ENCODE data around the gene LENG1.

DNA sequence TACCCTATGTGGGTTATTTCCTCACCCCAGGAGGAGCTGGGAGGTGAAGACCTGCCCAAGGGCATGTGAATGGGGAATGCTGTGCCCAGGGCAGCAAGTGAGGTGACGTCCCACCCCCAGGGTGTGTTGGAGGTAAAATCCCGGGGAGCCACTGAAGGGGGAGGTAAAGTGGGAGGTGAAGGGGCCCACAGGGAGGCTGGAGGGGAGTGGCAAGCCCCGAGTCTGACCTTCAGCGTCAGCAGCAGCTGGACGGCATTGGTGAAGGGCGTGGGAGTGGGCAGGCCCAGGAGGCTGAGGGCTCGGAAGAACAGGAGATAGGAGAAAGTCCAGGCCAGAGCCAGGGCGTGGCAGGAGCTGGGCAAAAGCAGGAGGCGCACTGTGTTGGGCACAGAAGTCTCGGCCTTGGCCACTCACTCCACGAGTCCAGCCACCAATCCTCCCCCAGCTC, 27.4 kb upstream of the LENG1 start:
- TF ChIP-seq EZH2 (IDR thresholded peaks at IDR 0.05; ENCODE audit: borderline replicate concordance, low read depth, low read length, severe bottlenecking) = no peak
- TF ChIP-seq, protein P1, sequence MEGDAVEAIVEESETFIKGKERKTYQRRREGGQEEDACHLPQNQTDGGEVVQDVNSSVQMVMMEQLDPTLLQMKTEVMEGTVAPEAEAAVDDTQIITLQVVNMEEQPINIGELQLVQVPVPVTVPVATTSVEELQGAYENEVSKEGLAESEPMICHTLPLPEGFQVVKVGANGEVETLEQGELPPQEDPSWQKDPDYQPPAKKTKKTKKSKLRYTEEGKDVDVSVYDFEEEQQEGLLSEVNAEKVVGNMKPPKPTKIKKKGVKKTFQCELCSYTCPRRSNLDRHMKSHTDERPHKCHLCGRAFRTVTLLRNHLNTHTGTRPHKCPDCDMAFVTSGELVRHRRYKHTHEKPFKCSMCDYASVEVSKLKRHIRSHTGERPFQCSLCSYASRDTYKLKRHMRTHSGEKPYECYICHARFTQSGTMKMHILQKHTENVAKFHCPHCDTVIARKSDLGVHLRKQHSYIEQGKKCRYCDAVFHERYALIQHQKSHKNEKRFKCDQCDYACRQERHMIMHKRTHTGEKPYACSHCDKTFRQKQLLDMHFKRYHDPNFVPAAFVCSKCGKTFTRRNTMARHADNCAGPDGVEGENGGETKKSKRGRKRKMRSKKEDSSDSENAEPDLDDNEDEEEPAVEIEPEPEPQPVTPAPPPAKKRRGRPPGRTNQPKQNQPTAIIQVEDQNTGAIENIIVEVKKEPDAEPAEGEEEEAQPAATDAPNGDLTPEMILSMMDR (IDR thresholded peaks at IDR 0.05; ENCODE audit: borderline replicate concordance, extremely low read depth, low read length, poor library complexity, severe bottlenecking) = no peak

Measured in DND-41 (cell line).